Upper lobe of left lung (tissue), 4 donors: ENCODE data around the gene CLK1.
A peak's percentile ranks its signal among the peaks of the same experiment; 100 is the strongest.

ENCODE experiments used
- CTCF ChIP-seq, 6 experiments: fragments of 450-650 bp in 4 of 6; fragments of 200-600 bp in 2 of 6; sonication (generic) in 2 of 6; IDR thresholded peaks; one replicate each; pipeline ENCODE4 v1.5.1; 2016 to 2019; ENCODE audit warnings: antibody characterized with exemption in 6 of 6
- EP300 ChIP-seq, 4 donors: sonication (generic); formaldehyde crosslinking; IDR thresholded peaks; one replicate each; pipeline ENCODE4 v1.5.1; 2017; ENCODE audit warnings: antibody characterized with exemption in 4 of 4, control low read depth in 2 of 4
- POLR2A ChIP-seq, 4 donors: fragments of 450-650 bp; IDR thresholded peaks; one replicate each; pipeline ENCODE4 v1.5.1; 2016 to 2017; ENCODE audit warnings: antibody characterized with exemption in 4 of 4, mild to moderate bottlenecking in 2 of 4
- POLR2AphosphoS5 ChIP-seq, 2 donors: sonication (generic); formaldehyde crosslinking; IDR thresholded peaks; one replicate each; pipeline ENCODE4 v1.5.1; 2017; ENCODE audit warnings: antibody characterized with exemption in 2 of 2

- no peak for TF ChIP-seq CTCF (IDR thresholded peaks at IDR 0.05)
- peak in 1 of 4 donors; percentile 24 for TF ChIP-seq POLR2A (IDR thresholded peaks at IDR 0.05)
- TF ChIP-seq POLR2AphosphoS5 (IDR thresholded peaks at IDR 0.05), result peak in 1 of 2 donors; percentile 39
- TF ChIP-seq EP300 (IDR thresholded peaks at IDR 0.05), result no peak
Observed at GRCh38 chr2:200860092-200860795, 4.2 kb downstream of the CLK1 start.
